HG03159 (cell line): ENCODE measurements around the gene SZRD1.

Experiments used
- ATAC-seq: cut with Tn5 transposase; IDR thresholded peaks from one replicate; pipeline ENCODE4 v1.9.1; 2021; ENCODE audit warnings: mild to moderate bottlenecking, moderate library complexity; ENCODE audit not compliant: unreplicated experiment

The SZRD1 gene

DNA sequence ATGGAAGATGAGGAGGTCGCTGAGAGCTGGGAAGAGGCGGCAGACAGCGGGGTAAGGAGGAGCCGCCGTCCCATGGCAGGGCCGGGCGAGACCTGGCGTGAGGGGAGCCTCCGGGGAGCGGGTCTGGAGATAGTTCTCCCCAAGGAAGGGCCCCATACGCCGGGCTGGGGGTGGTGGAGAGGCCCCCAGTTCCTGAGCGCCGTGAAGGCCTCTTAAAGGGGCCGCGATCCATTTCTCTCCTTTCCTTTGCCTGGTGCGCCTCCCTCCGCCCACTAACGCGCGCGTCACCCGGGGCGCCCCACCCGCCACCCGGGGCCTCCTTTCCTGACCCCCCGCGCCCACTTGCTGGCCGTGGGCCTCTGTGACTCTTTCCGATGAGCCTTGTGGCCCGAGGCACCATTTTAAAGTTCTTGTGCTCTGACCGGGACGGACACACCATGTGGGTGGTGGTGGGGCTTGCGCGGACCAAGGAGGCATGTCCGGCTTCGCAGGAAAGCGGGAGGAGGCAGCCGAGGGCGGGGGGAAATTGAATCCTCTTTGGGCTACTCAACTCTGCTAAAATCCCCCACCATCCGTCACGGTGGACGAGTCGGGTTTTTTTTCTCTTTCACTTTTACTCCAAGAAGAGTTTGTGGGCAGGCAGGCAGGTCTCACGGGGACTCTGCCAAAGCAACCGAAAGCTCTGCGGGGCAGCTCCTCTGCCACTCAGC is 371 bp downstream of the SZRD1 start:
- peak; percentile 61 for ATAC-seq

DNA sequence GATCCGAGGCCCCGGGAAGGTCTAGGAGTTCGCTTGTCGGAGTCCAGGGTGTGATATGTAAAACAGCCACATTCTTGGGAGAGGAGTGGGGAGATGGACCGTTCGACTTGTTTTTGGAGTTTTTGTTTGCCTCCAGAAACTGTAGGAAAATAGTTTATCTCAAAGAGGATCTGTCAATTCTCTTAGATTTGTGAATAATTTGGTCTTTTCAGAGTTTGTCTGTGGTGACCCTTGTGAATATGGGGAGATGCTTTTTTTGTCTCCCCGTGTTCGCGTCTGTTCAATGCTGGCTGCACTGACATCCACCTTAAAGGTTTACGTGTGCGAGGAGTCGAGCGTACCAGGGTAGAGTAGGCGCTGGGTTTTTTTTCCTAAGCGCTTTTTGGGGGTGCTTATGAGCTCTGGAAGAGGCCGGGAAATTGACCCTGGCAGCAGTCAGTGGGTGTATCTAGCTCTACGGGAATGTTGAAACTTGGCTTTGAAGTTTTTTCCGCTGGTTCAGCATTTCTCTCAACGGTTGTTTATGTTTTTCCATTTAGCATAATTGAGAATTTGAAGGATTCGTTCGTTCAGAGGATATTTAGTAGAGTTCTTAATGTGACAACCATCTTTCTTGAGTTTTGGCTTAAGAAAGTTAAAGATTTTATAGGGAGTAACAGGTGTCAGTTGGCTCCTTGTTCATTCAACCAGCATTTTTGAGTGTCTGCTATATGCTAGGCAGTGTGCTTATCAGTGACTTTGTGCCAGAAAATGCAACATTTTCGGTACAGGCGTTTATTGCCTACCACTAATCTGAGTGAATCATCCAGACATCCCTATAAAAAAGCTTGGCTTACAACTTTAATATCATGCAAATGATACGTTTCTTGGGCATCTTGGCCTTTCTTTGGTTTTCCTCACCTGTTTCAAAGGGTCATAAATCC is 1.2 kb downstream of the SZRD1 start:
- no peak for ATAC-seq

DNA sequence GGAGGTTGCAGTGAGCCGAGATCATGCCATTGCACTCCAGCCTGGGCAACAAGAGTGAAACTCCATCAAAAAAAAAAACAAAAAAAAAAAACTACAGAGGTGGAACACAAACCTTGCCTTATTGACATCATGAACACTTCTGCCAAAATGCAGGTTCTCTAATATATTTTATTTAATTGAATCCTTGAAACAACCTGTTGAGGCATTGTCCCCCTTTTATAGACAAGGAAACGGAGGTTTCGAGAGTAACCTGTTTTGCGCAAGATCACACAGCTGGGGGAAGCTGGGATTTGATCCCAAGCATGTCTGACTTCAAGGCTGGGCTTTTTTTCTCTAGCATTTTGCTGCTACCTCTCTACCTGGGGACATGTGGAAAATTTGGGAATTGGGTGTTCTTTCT is 2.8 kb downstream of the SZRD1 start:
- no peak for ATAC-seq

DNA sequence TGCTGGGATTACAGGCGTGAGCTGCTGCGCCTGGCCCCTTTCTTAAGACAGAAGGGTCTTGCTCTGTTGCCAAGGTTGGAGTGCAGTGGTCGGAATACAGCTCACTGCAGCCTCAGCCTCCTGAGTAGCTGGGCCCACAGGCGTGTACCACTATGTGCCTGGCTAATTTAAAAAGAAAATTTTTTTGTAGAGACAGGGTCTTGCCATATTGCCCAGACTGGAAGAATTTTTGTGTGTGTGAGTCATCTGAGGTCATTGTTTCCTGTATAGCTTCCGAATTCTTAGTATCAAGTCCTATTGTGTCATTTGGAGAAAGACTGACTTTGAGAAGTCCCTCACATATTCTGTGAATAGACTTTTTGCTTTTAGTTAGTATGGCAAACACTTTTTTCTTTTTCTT is 4.7 kb downstream of the SZRD1 start:
- no peak for ATAC-seq

DNA sequence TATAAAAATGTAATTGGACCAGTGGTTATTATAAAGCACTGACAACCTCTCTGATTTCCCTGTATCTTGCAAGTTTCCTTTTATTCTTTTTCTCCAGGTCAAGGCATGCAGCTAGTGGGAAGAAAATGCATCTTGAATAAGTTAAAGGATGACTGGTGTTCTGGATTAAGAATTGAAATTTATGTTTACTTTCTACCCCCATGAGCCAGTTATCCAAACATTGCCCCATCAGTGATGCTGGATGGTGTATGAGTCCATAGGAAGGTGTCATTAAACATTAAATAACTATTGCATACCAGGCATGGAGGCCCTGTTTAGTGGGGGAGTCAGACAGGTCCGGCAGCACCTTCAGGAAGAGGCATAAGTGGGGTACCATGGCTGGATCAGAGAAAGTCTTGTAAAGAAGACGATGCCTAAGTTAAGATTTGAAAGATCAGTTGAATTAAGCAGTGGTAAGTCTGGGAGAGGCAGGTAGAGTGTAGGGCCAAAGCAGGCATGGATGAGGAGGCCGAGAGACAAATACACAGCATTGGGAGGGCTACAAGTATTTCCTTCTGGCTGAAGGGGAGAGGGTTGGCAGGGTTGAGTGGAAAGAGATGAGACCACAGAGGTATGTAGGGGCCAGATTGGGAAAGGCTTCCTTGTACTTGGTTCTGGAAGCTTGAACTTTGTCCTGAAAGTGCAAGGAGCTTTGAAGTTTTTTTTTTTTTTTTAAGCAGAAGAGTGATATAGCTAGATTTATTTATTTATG is 5.7 kb downstream of the SZRD1 start:
- no peak for ATAC-seq

DNA sequence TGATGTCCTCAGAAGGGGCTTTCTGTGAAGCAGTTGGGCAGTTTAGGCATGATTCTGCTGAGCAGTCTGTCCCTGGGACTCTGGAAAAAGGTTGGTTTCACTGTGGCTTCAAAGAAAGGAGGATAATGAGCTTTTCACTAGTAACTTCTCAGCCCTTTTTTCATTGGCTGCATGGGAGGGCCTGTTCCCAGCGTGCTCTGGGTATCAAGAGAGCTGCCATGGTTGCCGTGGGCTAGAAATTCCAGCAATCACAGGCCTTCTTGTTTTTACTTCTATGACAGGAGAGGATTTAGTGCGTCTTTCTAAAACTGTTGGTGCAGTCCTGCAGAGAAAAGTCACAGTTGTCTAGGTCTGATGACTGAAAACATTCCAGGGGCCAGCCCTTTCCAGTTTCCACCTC is 7.2 kb downstream of the SZRD1 start:
- ATAC-seq, result no peak

DNA sequence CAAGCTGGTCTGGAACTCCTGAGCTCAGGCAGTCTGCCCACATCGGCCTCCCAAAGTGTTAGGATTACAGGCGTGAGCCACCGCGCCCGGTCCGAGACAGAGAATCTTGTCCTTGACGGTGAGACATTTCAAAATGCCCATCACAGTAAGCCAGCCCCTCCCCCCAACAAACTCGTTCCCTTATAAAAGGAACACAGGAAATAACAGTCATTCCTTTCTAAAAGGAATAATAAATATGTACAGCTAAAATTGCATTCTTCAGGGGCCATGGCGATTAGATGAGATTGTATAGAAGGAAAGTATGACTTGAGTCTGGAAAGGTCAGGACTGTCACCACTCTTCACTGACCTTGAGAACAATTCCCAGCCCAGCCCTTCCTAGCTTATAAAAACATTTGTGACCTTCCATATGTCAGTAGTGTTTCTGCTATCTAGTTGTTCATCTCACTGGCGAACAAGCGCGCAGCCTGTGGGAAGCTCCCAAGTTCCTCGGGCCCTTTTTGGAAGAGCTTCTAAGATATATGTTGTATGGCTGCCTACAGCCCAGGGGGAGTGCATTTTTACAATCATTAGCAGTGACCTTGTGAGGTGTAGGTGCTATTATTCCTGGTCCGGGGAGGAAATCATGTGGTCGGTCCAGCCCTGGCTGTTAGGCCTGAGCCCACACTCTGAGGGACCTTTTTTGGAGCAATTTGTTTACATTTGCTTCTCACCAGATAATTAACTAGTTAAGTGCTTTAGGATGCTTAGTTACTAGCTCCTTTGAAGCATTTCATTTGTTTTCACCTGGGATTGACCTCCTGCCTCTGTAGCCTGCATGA is 8.7 kb downstream of the SZRD1 start:
- no peak for ATAC-seq

DNA sequence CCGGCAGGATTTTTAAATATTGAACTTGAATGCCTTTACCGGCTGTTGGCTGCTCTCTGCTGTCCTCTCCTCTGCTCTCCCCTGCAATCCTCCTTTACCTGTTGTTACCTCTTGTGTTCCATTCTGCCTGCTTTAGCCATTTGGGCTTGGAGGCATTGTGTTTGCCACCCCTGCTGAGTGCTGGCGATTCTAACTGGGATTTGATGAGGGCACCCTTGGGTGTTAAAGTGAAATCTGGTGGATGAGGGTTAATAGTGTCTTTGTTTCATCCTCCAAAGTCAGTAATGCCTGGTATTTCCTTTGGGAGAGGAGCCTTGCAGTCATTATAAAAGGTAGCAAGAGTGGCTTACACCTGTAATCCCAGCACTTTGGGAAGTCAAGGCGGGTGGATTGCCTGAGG is 9.9 kb downstream of the SZRD1 start:
- no peak for ATAC-seq

DNA sequence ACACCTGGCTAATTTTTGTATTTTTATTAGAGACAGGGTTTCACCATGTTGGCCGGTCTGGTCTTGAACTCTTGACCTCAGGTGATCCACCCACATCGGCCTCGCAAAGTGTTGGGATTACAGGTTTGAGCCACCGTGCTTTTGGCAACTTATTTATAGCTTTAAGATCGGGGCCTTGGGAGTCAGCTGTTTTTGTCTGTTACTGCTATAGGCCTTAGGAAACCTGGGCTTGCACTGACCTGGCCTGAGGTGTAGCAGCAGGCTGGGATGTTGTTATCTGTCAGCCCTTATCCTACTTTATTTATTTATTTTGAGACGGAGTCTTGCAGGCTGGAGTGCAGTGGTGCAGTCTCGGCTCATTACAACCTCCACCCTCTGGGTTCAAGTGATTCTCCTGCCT is 11.4 kb downstream of the SZRD1 start:
- ATAC-seq, result no peak

DNA sequence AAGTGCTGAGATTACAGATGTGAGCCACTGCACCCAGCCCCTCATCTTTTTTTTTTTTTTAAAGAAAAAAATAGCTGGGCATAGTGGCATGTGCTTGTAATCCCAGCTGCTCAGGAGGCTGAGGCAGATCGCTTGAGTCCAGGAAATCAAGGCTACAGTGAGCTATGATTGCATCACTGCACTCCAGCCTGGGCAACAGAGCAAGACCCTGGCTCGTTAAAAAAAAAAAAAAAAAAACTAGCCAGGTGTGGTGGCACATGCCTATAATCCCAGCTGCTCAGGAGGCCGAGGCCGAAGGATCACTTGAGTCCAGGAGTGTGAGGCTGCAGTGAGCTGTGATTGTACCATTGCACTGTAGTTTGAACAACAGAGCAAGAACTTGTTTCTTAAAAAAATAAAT is 13.8 kb downstream of the SZRD1 start:
- no peak for ATAC-seq

DNA sequence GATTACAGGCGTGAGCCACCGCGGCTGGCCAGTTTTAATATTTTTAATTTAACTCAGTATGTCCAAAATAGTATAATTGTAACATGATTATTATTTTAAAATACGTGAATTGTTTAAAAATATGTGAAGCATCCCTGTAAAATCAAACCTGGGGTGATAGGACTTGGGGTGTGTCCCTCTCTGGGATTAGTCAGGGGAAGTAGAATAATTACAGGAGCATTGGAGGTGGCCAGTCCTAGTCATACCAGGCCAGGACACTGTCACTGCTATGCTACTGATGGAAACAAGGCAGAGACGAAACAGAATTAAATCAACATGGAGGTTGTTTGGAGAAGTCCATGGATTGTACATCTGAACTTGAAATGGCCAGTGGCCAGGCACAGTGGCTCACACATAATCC is 16.8 kb downstream of the SZRD1 start:
- no peak for ATAC-seq

DNA sequence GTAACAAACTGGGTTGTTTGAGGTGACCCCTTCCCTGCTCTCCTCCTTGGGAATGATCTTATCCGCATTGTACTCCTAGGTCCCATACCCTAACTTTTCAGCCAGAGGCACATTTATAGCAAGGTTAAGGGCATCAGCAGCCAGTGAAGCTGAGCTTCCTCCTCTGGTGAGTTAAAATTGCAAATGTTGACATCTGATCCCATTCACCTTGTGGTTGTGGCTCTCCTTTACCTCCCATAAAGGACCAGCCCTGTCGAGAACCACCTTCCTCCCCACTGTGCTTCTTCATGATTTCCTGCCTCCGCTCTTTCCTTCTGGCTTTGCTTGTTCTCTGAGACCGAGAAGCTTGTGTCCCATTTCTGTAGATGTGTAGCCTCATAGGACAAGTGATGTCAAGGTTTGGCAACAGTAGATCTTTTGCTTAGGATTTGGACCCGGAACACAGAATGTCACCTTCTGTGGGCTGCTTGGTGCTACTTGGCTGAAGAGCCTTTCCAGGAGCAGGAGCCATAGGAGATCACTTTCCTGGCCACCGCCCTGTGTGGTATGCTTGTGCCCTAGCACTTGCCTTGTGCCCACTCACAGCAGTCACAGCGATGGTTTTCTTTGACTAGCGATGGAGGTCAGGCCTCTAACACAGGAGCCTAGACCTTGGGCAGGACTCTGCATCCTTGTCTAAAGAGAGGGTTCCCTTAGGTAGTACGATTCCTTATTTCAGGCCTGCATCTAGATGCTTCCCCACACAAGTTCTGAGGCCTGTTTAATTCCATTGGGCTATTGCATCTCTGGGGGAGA is 18.8 kb downstream of the SZRD1 start:
- ATAC-seq, result no peak

DNA sequence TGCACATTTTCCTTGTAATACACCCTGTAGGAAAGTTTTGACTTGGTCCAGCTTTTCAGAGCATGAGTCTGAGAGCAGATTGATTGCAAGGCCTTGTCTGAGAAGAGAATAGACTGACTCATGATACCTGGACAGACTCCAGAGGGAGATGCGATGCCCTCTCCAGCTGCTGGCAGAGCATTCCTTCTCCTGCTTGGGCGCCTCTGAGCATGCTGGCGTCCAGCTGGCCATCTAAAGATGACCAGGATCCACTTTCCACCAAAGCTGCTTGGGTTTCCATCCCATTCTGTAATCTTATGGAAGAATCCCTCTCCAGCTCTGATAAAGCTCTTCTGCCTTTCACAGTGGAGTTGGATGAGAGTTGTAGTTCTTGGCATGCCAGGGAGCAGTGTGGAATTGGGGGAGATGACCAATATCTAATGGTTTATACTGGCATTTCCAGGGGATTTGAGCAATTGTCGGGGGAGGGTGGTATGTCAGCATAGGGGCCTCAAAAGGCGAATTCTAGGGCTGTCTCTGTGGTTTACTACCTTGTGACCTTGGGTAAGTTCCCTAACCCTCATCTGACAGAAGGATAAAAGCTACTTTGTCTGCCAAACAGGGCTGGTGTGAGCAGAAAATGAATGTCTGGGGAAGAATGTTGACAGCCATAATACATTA is 19.5 kb downstream of the SZRD1 start:
- ATAC-seq, result no peak

DNA sequence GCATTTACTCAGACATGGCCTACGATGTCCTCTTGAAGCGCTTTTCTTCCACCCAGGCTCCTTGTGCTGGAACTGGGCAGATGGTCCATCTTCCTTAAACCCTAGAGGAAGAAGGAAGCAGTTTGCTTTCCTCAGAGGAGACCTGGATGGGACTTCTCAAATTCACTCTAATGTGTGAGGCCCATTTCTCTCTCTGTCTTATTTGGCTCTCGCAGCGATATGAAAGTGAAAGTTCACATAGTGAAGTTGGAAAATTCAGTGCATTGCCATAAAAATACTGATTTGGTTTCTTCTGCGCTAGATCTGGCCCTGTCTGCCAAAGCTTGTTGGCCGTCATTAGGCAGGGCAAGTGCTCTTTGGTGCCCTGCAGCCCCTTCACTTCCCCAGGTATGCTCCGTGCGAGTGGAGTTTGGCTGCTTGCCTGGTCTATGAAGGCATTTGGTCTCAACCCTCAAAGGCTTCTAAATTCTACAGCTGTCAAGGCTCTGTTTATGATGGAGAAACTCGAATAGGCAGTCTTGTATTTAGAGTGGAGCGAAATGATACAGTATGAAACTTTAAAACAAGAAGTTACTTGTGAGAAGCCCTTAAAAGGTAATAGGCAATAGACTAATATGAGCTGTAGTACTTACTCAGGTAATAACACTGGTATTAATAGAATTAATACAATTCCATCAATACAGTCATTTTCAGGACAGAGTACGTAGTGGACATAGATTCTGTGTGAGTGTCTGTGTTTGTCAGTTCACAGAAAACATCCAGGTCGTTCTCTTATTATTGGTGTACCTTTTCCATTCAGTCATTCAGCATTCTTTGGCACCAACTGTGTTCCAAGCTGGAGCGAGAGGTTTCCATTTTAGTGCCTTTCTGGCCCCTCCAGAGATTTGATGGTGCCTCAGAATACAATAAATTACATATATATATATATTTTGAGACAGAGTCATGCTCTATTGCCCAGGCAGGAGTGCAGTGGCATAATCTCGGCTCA is 20.5 kb downstream of the SZRD1 start:
- ATAC-seq, result no peak

DNA sequence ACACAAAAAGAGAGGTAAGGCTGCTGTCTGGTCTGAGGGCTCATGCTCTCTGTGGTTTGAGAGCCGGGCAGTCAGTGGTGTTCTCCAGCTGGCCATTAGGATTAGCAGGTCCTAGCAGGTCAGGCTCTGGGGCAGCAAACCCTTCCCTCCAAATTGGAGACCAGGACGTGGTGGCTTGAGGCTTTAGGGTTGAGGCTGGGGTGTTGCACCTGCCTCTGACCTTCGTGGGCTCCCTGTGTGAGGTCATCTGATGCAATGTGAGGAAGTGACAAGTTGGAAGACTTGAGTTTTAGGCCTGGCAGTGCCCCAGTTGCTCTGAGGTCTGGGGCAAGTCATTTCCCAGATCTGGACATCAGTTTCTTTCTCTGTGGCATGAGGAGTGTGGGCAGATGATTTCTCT is 24.4 kb downstream of the SZRD1 start:
- ATAC-seq, result no peak

DNA sequence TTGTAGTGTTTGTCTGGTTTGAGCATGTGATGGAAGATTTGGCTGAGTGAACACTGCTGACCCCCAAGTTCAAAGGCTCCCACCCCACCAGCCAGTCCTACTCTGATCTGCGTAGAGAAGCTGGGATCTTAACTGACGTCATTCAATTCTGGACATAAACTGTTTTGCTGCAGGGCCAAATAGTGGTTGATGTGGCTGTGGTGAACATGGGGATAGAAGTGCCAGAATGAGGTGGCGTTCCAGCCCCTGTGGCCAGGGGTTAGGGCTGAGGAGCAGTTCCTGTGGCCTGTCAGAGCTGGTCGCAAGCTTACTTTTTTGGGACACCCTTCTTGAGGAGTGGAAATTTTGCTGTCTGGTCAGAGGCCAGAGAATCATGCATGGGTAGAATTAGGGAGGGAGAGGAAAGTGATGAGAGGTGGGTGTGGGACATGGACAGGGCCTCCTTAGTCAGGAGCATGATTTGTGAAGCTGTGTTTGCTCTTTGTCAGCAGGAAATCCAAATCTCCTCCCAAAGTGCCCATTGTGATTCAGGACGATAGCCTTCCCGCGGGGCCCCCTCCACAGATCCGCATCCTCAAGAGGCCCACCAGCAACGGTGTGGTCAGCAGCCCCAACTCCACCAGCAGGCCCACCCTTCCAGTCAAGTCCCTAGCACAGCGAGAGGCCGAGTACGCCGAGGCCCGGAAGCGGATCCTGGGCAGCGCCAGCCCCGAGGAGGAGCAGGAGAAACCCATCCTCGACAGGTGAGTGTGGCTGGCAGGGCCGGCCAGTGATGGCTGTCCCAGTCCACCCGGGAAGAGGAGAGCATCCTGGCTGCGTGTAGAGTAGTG is 25.9 kb downstream of the SZRD1 start:
- ATAC-seq, result no peak
